ENCODE results near the gene PRR23B.
"Not testable (repeated sequence)": the region's sequence is repeated elsewhere in the genome, so short reads cannot be mapped to it uniquely, and the experiment has no call there.

Gene PRR23B

GRCh38 chr3:139037478-139037877, 16.8 kb upstream of the PRR23B start:
- no peaks in the 10 kb centered on the region for H3K27me3 ChIP-seq
- intact Hi-C loops (cut with DNase I; ENCODE audit: low total_unique reads) = no loop called here
- no peak overlapping the region for H3K4me3 ChIP-seq
- no peak for TF ChIP-seq CTCF (IDR thresholded peaks at IDR 0.05)
- H3K4me1 ChIP-seq = no peaks in the 10 kb centered on the region
- no peak overlapping the region for H3K27ac ChIP-seq
- no peak for DNase-seq
- H3K9me3 ChIP-seq = no peaks in the 10 kb centered on the region
- no peaks in the 10 kb centered on the region for H3K36me3 ChIP-seq

- no peaks in the 10 kb centered on the region for H3K27me3 ChIP-seq
- TF ChIP-seq CTCF (IDR thresholded peaks at IDR 0.05) = no peak
- H3K9me3 ChIP-seq = peaks cover 0 to 17% (median 10%) of the 10 kb centered on the region in 3 donors
- no peaks in the 10 kb centered on the region for H3K4me1 ChIP-seq
- H3K27ac ChIP-seq = no peak overlapping the region
- no peak for DNase-seq
- intact Hi-C loops (cut with DNase I; ENCODE audit: low total_unique reads) = no loop called here
- no peak overlapping the region for H3K4me3 ChIP-seq
- no peaks in the 10 kb centered on the region for H3K36me3 ChIP-seq
These were observed 11.7 kb upstream of the PRR23B start for GRCh38 chr3:139032326-139033002.

GRCh38 chr3:139030576-139030975, 9.8 kb upstream of the PRR23B start:
- DNase-seq; H3K4me3 ChIP-seq; H3K4me1 ChIP-seq; intact Hi-C loops (cut with DNase I; ENCODE audit: low total_unique reads); H3K27ac ChIP-seq; H3K27me3 ChIP-seq; H3K36me3 ChIP-seq: not testable (repeated sequence)
- H3K9me3 ChIP-seq = peaks cover 0 to 17% (median 10%) of the 10 kb centered on the region in 3 donors

- H3K27me3 ChIP-seq = no peaks in the 10 kb centered on the region
- DNase-seq = no peak
- intact Hi-C loops (cut with DNase I; ENCODE audit: low total_unique reads) = no loop called here
These were observed 4.2 kb upstream of the PRR23B start for GRCh38 chr3:139024968-139025367.

GRCh38 chr3:139020036-139020867, 474 bp downstream of the PRR23B start:
- intact Hi-C loops (cut with DNase I; ENCODE audit: low total_unique reads) = no loop called here
- peaks cover 0 to 18% (median 14%) of the 10 kb centered on the region in 3 donors for H3K9me3 ChIP-seq
- H3K4me3 ChIP-seq = no peak overlapping the region
- DNase-seq = no peak
- H3K36me3 ChIP-seq = no peaks in the 10 kb centered on the region
- H3K27ac ChIP-seq = no peak overlapping the region
- H3K4me1 ChIP-seq = no peaks in the 10 kb centered on the region
- no peaks in the 10 kb centered on the region for H3K27me3 ChIP-seq
- no peak for TF ChIP-seq CTCF (IDR thresholded peaks at IDR 0.05)

More at GRCh38 chr3:139024968-139025367, 4.2 kb upstream of the PRR23B start:
- Histone ChIP-seq H3K4me3 (no peak overlapping the region), H3K9me3 (peaks cover 0 to 15% (median 9%) of the 10 kb centered on the region in 3 donors), H3K4me1 (no peaks in the 10 kb centered on the region), H3K36me3 (no peaks in the 10 kb centered on the region), H3K27ac (no peak overlapping the region)
- TF ChIP-seq CTCF (IDR thresholded peaks at IDR 0.05) = no peak

GRCh38 chr3:139016430-139017048, 4.2 kb downstream of the PRR23B start:
- Histone ChIP-seq H3K4me3 (no peak overlapping the region), H3K27ac (no peak overlapping the region), H3K27me3 (no peaks in the 10 kb centered on the region), H3K9me3 (peaks cover 0 to 14% (median 13%) of the 10 kb centered on the region in 3 donors), H3K4me1 (no peaks in the 10 kb centered on the region), H3K36me3 (no peaks in the 10 kb centered on the region)
- TF ChIP-seq CTCF (IDR thresholded peaks at IDR 0.05) = no peak
- intact Hi-C loops (cut with DNase I; ENCODE audit: low total_unique reads) = no loop called here
- DNase-seq = no peak
